CD4-positive, CD25-positive, alpha-beta regulatory T cell (primary cell): ENCODE data around the gene GPC5. TPM values are rescaled to one million over a fixed set of nuclear protein-coding genes. Genes with fewer than 3 reads are reported as not detected.

ENCODE experiments used
- ATAC-seq, 2 donors: fragments of 150-1000 bp; cut with Tn5 transposase; one replicate each; pipeline ENCODE4 v1.10.0; 2021; ENCODE audit warnings: low read depth in 2 of 2, moderate number of reproducible peaks in 2 of 2, moderate library complexity in 1 of 2
- DNase-seq, 3 donors: peaks; one replicate each; pipeline versions ENCODE4 v3.0.0 to v3.0.0-alpha.2; 2012 to 2022; ENCODE audit warnings: mixed read lengths in 1 of 3
- H3K27ac ChIP-seq: one replicate; pipeline ENCODE4 v1.7.0; 2013; ENCODE audit warnings: mild to moderate bottlenecking, low read length; ENCODE audit not compliant: insufficient read depth, poor library complexity, severe bottlenecking
- H3K27me3 ChIP-seq: one replicate; pipeline ENCODE4 v1.7.0; 2013; ENCODE audit warnings: low read length; ENCODE audit not compliant: control insufficient read depth, insufficient read depth
- H3K36me3 ChIP-seq: one replicate; pipeline ENCODE4 v1.7.0; 2013; ENCODE audit warnings: mild to moderate bottlenecking, low read length, moderate library complexity; ENCODE audit not compliant: control insufficient read depth, insufficient read depth
- H3K4me1 ChIP-seq: 2 replicates; pipeline ENCODE4 v1.7.0; 2013; ENCODE audit warnings: mild to moderate bottlenecking, low read length; ENCODE audit not compliant: insufficient read depth, control insufficient read depth, poor library complexity, severe bottlenecking
- H3K4me3 ChIP-seq: one replicate; pipeline ENCODE4 v1.7.0; 2013; ENCODE audit warnings: low read depth, mild to moderate bottlenecking, low read length, moderate library complexity
- H3K9me3 ChIP-seq, 2 experiments: 1 replicate in 1 of 2; 2 replicates in 1 of 2; pipeline ENCODE4 v1.7.0; 2013; ENCODE audit warnings: low read length in 2 of 2, mild to moderate bottlenecking in 1 of 2, moderate library complexity in 1 of 2; ENCODE audit not compliant: control insufficient read depth in 2 of 2
- H3K27ac Mint-ChIP-seq, 3 donors: one replicate each; pipeline ENCODE4 v1.8.0; 2020 to 2022; ENCODE audit warnings: mild to moderate bottlenecking in 3 of 3, mixed read lengths in 3 of 3, moderate library complexity in 2 of 3
- H3K27me3 Mint-ChIP-seq: one replicate; pipeline ENCODE4 v1.8.0; 2022; ENCODE audit warnings: mild to moderate bottlenecking, mixed read lengths
- H3K36me3 Mint-ChIP-seq: one replicate; pipeline ENCODE4 v1.8.0; 2020; ENCODE audit warnings: mixed read lengths
- H3K4me1 Mint-ChIP-seq, 4 donors: one replicate each; pipeline ENCODE4 v1.8.0; 2020 to 2022; ENCODE audit warnings: mixed read lengths in 4 of 4, mild to moderate bottlenecking in 1 of 4
- H3K4me3 Mint-ChIP-seq, 4 donors: one replicate each; pipeline ENCODE4 v1.8.0; 2020 to 2022; ENCODE audit warnings: mild to moderate bottlenecking in 4 of 4, mixed read lengths in 4 of 4, moderate library complexity in 3 of 4
- H3K9me3 Mint-ChIP-seq, 7 donors: one replicate each; pipeline ENCODE4 v1.8.0; 2020 to 2022; ENCODE audit warnings: mixed read lengths in 7 of 7, mild to moderate bottlenecking in 3 of 7, moderate library complexity in 2 of 7
- polyA plus RNA-seq, 4 donors: library from polyadenylated mRNA; unstranded; fragments of 300-500 nt; fragmentation: Illumina TruSeq; gene quantifications; one replicate each; pipeline ENCODE4 v1.2.3, GENCODE V29; 2021
- total RNA-seq: library from RNA; stranded (reverse); gene quantifications from one replicate; pipeline ENCODE4 v1.2.3, GENCODE V29; 2022

The GPC5 gene
- total and polyA plus RNA-seq, 5 donors from 2014 or later = 0.29 to 0.81 (median 0.59) TPM; not detected in 2

DNA sequence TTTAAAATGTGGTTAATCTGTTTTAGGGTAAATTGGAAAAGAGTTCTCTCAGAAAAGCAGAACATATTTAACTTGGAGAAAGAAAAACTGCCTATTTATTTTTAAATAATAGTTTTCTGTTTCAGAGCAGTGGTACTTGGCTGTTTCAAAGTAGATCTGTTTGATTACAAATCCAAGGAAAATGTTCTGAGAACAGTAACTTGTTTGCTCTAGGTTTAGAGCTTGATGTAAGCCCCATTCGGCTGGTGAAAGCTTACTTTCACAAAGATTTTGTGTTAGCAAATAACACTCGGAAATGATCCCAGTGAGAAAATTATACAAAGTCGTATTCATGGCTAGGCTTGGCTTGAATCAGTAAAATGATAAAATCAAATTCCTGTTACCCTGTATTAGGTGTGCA, 1432.4 kb downstream of the GPC5 start:
- Mint-ChIP-seq H3K36me3 (no peaks in the 10 kb centered on the region), H3K4me3 (no peak overlapping the region)

DNA sequence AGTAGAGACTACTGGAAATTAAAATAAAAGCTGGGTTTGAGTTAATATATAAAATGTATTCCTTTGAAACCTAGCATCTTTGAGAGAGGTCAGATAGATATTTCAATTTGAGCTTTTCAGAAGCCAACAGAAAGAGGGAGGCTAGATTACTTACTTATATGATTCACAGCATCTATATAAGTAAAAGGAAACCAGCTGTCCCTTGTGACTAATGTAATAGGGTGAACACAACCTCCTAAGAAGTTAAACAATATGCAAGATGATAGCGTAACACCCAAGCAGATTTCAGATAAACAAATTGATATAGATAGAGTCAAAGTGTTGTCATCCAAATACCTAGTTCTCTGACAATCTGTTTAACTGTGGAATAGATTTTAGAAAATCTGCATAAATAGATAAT, 1434.7 kb downstream of the GPC5 start:
- Histone ChIP-seq H3K27ac (no peak overlapping the region), H3K4me3 (no peak overlapping the region), H3K9me3 (no peaks in the 10 kb centered on the region), H3K27me3 (no peaks in the 10 kb centered on the region), H3K36me3 (no peaks in the 10 kb centered on the region), H3K4me1 (no peaks in the 10 kb centered on the region)
- H3K9me3 Mint-ChIP-seq = peaks cover 0 to 6% (median 2%) of the 10 kb centered on the region in 7 donors
- H3K36me3 Mint-ChIP-seq = no peaks in the 10 kb centered on the region
- no peak for DNase-seq
- no peaks in the 10 kb centered on the region for H3K27me3 Mint-ChIP-seq
- no peak for ATAC-seq
- H3K27ac Mint-ChIP-seq = no peak overlapping the region
- H3K4me1 Mint-ChIP-seq = no peaks in the 10 kb centered on the region
- H3K4me3 Mint-ChIP-seq = no peak overlapping the region

More for the DNA sequence above, 1432.4 kb downstream of the GPC5 start:
- Histone ChIP-seq H3K27me3 (no peaks in the 10 kb centered on the region), H3K36me3 (no peaks in the 10 kb centered on the region), H3K4me1 (no peaks in the 10 kb centered on the region), H3K27ac (no peak overlapping the region), H3K9me3 (no peaks in the 10 kb centered on the region), H3K4me3 (no peak overlapping the region)
- no peaks in the 10 kb centered on the region for H3K4me1 Mint-ChIP-seq
- DNase-seq (no peak), ATAC-seq (no peak)
- peaks cover 0 to 8% (median 2%) of the 10 kb centered on the region in 7 donors for H3K9me3 Mint-ChIP-seq
- H3K27me3 Mint-ChIP-seq = no peaks in the 10 kb centered on the region
- no peak overlapping the region for H3K27ac Mint-ChIP-seq

DNA sequence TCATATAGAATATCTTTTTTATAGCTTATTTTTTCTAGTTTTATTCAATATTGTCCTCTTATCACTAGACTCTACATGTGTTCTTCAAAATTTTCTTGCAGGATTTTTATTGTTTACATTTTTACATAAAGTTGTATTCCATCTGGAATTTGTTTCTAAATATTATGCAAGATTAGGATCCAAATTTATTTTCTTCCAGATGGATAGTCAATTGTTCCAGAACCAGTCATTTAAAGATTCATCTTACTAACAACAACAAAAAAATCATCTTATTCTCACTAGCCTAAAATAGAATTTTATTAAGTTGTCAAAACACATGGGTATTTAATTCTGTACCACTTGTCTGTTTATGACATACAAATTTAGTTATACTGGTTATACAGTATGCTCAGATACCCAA, 1437.8 kb downstream of the GPC5 start:
- DNase-seq (no peak), ATAC-seq (no peak)
- Mint-ChIP-seq H3K27me3 (no peaks in the 10 kb centered on the region), H3K27ac (no peak overlapping the region), H3K36me3 (no peaks in the 10 kb centered on the region), H3K4me3 (no peak overlapping the region), H3K9me3 (peaks cover 0 to 14% (median 4%) of the 10 kb centered on the region in 7 donors), H3K4me1 (no peaks in the 10 kb centered on the region)
- no peaks in the 10 kb centered on the region for H3K4me1 ChIP-seq
- no peaks in the 10 kb centered on the region for H3K36me3 ChIP-seq
- no peaks in the 10 kb centered on the region for H3K9me3 ChIP-seq
- H3K27ac ChIP-seq = no peak overlapping the region
- no peak overlapping the region for H3K4me3 ChIP-seq
- no peaks in the 10 kb centered on the region for H3K27me3 ChIP-seq

DNA sequence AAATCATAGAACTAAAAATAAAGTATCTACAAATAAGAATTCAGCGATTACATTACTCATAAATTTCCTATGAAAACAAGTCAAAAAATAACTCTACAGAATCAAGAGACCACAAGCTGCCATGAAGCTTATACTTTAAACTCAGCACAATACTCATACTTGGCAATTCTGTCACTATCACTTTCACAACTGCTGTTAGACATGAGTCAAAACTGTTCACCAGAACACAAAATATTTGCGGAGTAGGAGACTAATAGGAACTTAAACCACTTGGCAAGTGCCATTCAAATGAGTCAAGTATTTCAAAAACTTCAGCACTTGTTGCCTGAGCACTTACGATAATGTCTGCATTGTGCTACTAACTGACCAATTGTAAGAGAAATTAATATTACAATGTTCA, 1440.4 kb downstream of the GPC5 start:
- H3K4me3 Mint-ChIP-seq = no peak overlapping the region
- no peak overlapping the region for H3K27ac ChIP-seq
- H3K36me3 ChIP-seq = no peaks in the 10 kb centered on the region
- H3K27me3 ChIP-seq = no peaks in the 10 kb centered on the region
- H3K4me1 ChIP-seq = no peaks in the 10 kb centered on the region
- ATAC-seq = no peak
- H3K27me3 Mint-ChIP-seq = no peaks in the 10 kb centered on the region
- H3K9me3 ChIP-seq = no peaks in the 10 kb centered on the region
- DNase-seq = no peak
- H3K4me3 ChIP-seq = no peak overlapping the region
- H3K9me3 Mint-ChIP-seq = peaks cover 0 to 13% (median 6%) of the 10 kb centered on the region in 7 donors
- no peak overlapping the region for H3K27ac Mint-ChIP-seq
- H3K4me1 Mint-ChIP-seq = no peaks in the 10 kb centered on the region
- no peaks in the 10 kb centered on the region for H3K36me3 Mint-ChIP-seq

DNA sequence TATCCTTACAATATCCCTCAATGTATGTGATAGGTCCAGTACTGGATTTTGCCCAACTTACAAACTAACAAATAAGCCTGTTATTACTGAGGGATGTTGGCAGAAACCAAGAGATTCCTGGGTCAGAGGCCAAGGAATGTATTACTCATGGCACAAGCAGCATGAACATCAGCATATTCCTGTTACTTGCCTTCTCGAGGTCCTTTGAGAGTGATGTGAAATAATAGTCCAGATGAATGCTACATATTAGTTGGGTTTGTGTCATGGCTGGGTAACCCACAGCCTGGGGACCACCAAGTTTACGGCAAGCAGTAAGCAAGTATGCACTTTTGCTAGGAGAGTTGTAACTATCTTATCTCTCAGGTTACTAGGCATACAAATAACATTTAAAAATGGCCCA, 1443.7 kb downstream of the GPC5 start:
- H3K4me3 ChIP-seq = no peak overlapping the region
- H3K27ac ChIP-seq = no peak overlapping the region
- ATAC-seq (no peak), DNase-seq (no peak)
- H3K9me3 ChIP-seq = no peaks in the 10 kb centered on the region
- H3K27me3 ChIP-seq = no peaks in the 10 kb centered on the region
- Mint-ChIP-seq H3K4me3 (no peak overlapping the region), H3K9me3 (peaks cover 0 to 12% (median 4%) of the 10 kb centered on the region in 7 donors), H3K27me3 (no peaks in the 10 kb centered on the region), H3K4me1 (no peaks in the 10 kb centered on the region), H3K27ac (no peak overlapping the region), H3K36me3 (no peaks in the 10 kb centered on the region)
- no peaks in the 10 kb centered on the region for H3K4me1 ChIP-seq
- no peaks in the 10 kb centered on the region for H3K36me3 ChIP-seq

DNA sequence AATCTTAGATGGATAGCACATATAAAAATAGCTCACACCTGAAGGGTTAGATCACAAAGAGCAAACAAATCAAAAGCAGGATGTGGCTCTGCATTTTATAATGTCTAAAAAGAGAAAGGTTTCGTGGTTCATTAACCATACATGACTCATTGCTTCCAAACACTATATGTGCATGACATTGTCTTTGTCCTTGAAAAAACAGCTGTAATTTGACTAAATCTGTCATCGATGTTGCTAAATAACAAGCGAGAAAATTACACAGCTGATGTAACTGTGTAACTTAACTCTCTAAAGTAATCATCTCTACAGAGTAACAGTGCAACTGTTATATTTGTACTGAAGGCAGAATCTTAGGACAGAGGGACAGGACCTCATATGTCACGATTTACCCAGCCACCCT, 1445.1 kb downstream of the GPC5 start:
- no peaks in the 10 kb centered on the region for H3K4me1 ChIP-seq
- no peaks in the 10 kb centered on the region for H3K27me3 ChIP-seq
- DNase-seq (no peak), ATAC-seq (no peak)
- no peaks in the 10 kb centered on the region for H3K36me3 ChIP-seq
- H3K36me3 Mint-ChIP-seq = no peaks in the 10 kb centered on the region
- H3K4me1 Mint-ChIP-seq = no peaks in the 10 kb centered on the region
- H3K4me3 Mint-ChIP-seq = no peak overlapping the region
- peaks cover 0 to 13% (median 4%) of the 10 kb centered on the region in 7 donors for H3K9me3 Mint-ChIP-seq
- no peaks in the 10 kb centered on the region for H3K9me3 ChIP-seq
- no peak overlapping the region for H3K4me3 ChIP-seq
- no peaks in the 10 kb centered on the region for H3K27me3 Mint-ChIP-seq
- no peak overlapping the region for H3K27ac Mint-ChIP-seq
- no peak overlapping the region for H3K27ac ChIP-seq

DNA sequence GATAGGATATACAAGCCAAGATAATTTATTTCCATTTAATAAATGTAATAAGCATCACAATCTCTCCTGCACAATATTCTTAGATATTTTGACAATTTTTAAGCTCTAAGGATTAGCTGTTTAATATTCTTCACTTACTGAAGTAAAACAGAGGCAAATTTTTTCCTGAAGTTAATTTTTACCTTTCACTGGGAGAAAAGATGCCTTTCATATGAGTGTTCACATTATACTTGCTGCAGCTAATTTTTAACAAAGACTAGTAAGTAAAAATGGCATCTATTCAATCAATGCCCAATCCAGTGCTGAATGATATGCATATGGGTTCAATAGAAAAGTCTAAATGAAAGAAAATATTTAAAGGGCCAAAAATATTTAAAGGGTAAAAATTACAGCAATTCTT, 1451.0 kb downstream of the GPC5 start:
- H3K27ac ChIP-seq = no peak overlapping the region
- DNase-seq (no peak), ATAC-seq (no peak)
- no peaks in the 10 kb centered on the region for H3K27me3 ChIP-seq
- peaks cover 0 to 16% (median 2%) of the 10 kb centered on the region in 7 donors for H3K9me3 Mint-ChIP-seq
- H3K9me3 ChIP-seq = peaks cover 0 to 4% of the 10 kb centered on the region in 2 experiments
- H3K36me3 ChIP-seq = no peaks in the 10 kb centered on the region
- no peak overlapping the region for H3K4me3 ChIP-seq
- no peak overlapping the region for H3K27ac Mint-ChIP-seq
- no peaks in the 10 kb centered on the region for H3K4me1 ChIP-seq
- no peak overlapping the region for H3K4me3 Mint-ChIP-seq
- no peaks in the 10 kb centered on the region for H3K27me3 Mint-ChIP-seq
- H3K36me3 Mint-ChIP-seq = no peaks in the 10 kb centered on the region
- no peaks in the 10 kb centered on the region for H3K4me1 Mint-ChIP-seq

DNA sequence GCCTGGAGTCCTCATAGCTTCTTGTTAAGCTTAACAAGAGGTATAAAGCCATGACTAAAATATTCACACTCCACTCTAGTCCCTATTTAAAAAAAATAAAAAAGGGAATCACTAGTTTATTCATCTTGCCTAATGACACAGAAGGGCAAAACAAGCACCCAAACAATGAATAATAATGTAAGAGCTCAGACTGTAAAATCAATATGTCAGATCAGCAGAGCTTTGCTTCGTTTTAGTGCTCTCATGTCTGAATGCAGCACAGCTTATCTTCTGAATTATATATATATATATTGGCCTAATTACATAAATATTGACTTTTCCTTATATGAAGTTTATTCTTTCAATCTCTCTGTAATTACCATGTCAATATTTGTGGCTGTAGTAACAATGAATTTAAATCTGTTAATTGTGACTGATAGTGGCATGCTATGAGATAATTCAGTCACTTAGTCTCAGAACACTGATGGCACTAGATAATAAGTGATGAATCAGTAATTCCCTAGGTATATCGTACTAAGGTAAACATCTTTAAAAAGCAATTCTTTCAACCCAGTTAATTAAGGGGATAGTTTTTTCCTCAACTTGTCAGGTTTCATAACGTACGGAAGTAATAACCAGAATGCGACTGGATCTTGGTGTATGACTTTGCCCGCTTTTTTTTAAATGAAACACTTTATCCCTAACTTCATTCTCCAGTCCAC, 1466.3 kb downstream of the GPC5 start:
- Histone ChIP-seq H3K4me1 (no peaks in the 10 kb centered on the region), H3K4me3 (no peak overlapping the region), H3K27ac (no peak overlapping the region), H3K27me3 (no peaks in the 10 kb centered on the region), H3K36me3 (no peaks in the 10 kb centered on the region), H3K9me3 (no peaks in the 10 kb centered on the region)
- H3K4me1 Mint-ChIP-seq = no peaks in the 10 kb centered on the region
- DNase-seq (no peak), ATAC-seq (no peak)
- H3K9me3 Mint-ChIP-seq = peaks cover 0 to 6% (median 0%) of the 10 kb centered on the region in 7 donors
- no peaks in the 10 kb centered on the region for H3K27me3 Mint-ChIP-seq
- H3K27ac Mint-ChIP-seq = no peak overlapping the region
- H3K36me3 Mint-ChIP-seq = no peaks in the 10 kb centered on the region
- H3K4me3 Mint-ChIP-seq = no peak overlapping the region
